Karpas-422 (cell line): ENCODE results near the gene NPEPL1. TPM values are rescaled to one million over a fixed set of nuclear protein-coding genes. Genes with fewer than 3 reads are reported as not detected.
"Not testable (repeated sequence)": the region's sequence is repeated elsewhere in the genome, so short reads cannot be mapped to it uniquely, and the experiment has no call there.

Experiments
- DNase-seq: peaks from one replicate; pipeline ENCODE4 v3.0.0-alpha.2; 2015
- H2AFZ ChIP-seq: fragments of 200-600 bp; sonication (generic); 2 replicates; pipeline ENCODE4 v1.6.1; 2014; ENCODE audit warnings: antibody characterized with exemption, low read length, mixed read lengths
- H3K27ac ChIP-seq: fragments of 200-600 bp; sonication (generic); 2 replicates; pipeline ENCODE4 v1.5.1; 2014; ENCODE audit warnings: mild to moderate bottlenecking, low read length, moderate library complexity
- H3K27me3 ChIP-seq: fragments of 200-600 bp; sonication (generic); 2 replicates; pipeline ENCODE4 v1.6.1; 2014; ENCODE audit warnings: low read length, mixed read lengths
- H3K36me3 ChIP-seq: fragments of 200-600 bp; sonication (generic); 2 replicates; pipeline ENCODE4 v1.6.1; 2014; ENCODE audit warnings: low read length, mixed read lengths; ENCODE audit not compliant: insufficient read depth
- H3K4me1 ChIP-seq: fragments of 200-600 bp; sonication (generic); 2 replicates; pipeline ENCODE4 v1.6.1; 2014; ENCODE audit warnings: mild to moderate bottlenecking, low read length, mixed read lengths
- H3K4me2 ChIP-seq: fragments of 200-600 bp; sonication (generic); 2 replicates; pipeline ENCODE4 v1.6.1; 2014; ENCODE audit warnings: low read length, low read depth, mild to moderate bottlenecking; ENCODE audit not compliant: poor library complexity, severe bottlenecking
- H3K4me3 ChIP-seq: fragments of 200-600 bp; sonication (generic); 2 replicates; pipeline ENCODE4 v1.5.1; 2014; ENCODE audit warnings: mild to moderate bottlenecking, antibody characterized with exemption, low read length, mixed read lengths
- H3K79me2 ChIP-seq: fragments of 200-600 bp; sonication (generic); 2 replicates; pipeline ENCODE4 v1.6.1; 2014; ENCODE audit warnings: mild to moderate bottlenecking, low read length, mixed read lengths
- H3K9ac ChIP-seq: fragments of 200-600 bp; sonication (generic); 2 replicates; pipeline ENCODE4 v1.6.0; 2014; ENCODE audit warnings: low read length
- H3K9me2 ChIP-seq: fragments of 200-600 bp; sonication (generic), shearing (Covaris generic); replicated peaks from 2 replicates; pipeline ENCODE4 v1.6.0; 2014; ENCODE audit warnings: mild to moderate bottlenecking, low read length, moderate library complexity; ENCODE audit not compliant: insufficient read depth
- H3K9me3 ChIP-seq: fragments of 300-700, 200-600 bp; sonication (generic); 2 replicates; pipeline ENCODE4 v1.6.1; 2014; ENCODE audit warnings: low read length, mixed read lengths
- H4K20me1 ChIP-seq: fragments of 200-600 bp; sonication (generic); 2 replicates; pipeline ENCODE4 v1.6.1; 2014; ENCODE audit warnings: mild to moderate bottlenecking, antibody characterized with exemption, low read length, low read depth; ENCODE audit not compliant: insufficient read depth
- total RNA-seq: library from RNA; depleted of rRNA; stranded (reverse); fragments of >200 nt; shearing (Covaris generic); gene quantifications from 2 replicates; pipeline ENCODE4 v1.2.3, GENCODE V29; 2014; ENCODE audit warnings: low replicate concordance

Gene NPEPL1
- total RNA-seq, 1 experiment from 2014 or later, result 16.8 TPM

GRCh38 chr20:58718729-58719128, 26.1 kb downstream of the NPEPL1 start:
- no peak overlapping the region for H3K27ac ChIP-seq
- no peak overlapping the region for H3K4me3 ChIP-seq
- H3K9me3 ChIP-seq, result no peaks in the 10 kb centered on the region
- no peak overlapping the region for H3K9ac ChIP-seq
- no peak overlapping the region for H3K4me2 ChIP-seq
- no peak overlapping the region for H2AFZ ChIP-seq
- no peaks in the 10 kb centered on the region for H3K79me2 ChIP-seq
- H3K4me1 ChIP-seq, result no peaks in the 10 kb centered on the region
- no peaks in the 10 kb centered on the region for H4K20me1 ChIP-seq
- no peaks in the 10 kb centered on the region for H3K27me3 ChIP-seq
- H3K9me2 ChIP-seq, result no peaks in the 10 kb centered on the region
- H3K36me3 ChIP-seq, result no peaks in the 10 kb centered on the region
- DNase-seq, result no peak

- H3K27ac ChIP-seq, result no peak overlapping the region
- H3K9ac ChIP-seq, result no peak overlapping the region
- no peaks in the 10 kb centered on the region for H3K36me3 ChIP-seq
- no peak overlapping the region for H2AFZ ChIP-seq
- H3K9me3 ChIP-seq, result no peaks in the 10 kb centered on the region
- H3K4me1 ChIP-seq, result no peaks in the 10 kb centered on the region
- H4K20me1 ChIP-seq, result no peaks in the 10 kb centered on the region
- no peaks in the 10 kb centered on the region for H3K79me2 ChIP-seq
- H3K27me3 ChIP-seq, result no peaks in the 10 kb centered on the region
- no peak overlapping the region for H3K4me2 ChIP-seq
- no peaks in the 10 kb centered on the region for H3K9me2 ChIP-seq
- no peak for DNase-seq
- H3K4me3 ChIP-seq, result no peak overlapping the region
Measured at GRCh38 chr20:58719258-58719657, 26.7 kb downstream of the NPEPL1 start.

DNA sequence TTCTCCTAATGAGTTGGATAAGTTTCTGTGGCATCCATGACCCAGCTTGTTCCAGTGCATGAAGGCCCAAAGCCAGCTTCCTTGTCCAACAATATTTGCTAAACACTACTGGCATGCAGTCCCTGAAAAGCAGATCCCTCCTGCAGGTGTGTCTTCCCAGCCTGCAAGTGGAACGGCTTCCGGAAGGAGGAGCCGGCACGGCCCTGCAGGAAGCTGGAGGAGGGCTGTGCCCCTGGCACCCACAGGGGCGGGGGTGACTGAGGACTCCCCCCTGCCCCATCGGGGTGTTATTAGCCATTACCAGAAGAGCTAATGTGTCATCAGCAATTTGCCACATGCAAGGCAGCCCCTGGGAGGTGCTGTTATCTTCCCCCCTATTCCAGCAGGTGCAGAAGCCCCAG, 27.4 kb downstream of the NPEPL1 start:
- Histone ChIP-seq H3K4me1 (no peaks in the 10 kb centered on the region), H3K27me3 (no peaks in the 10 kb centered on the region), H2AFZ (no peak overlapping the region), H3K4me3 (no peak overlapping the region), H3K79me2 (no peaks in the 10 kb centered on the region), H3K9ac (no peak overlapping the region), H3K9me2 (no peaks in the 10 kb centered on the region), H4K20me1 (no peaks in the 10 kb centered on the region), H3K9me3 (no peaks in the 10 kb centered on the region), H3K4me2 (no peak overlapping the region), H3K36me3 (no peaks in the 10 kb centered on the region), H3K27ac (no peak overlapping the region)
- DNase-seq, result no peak

DNA sequence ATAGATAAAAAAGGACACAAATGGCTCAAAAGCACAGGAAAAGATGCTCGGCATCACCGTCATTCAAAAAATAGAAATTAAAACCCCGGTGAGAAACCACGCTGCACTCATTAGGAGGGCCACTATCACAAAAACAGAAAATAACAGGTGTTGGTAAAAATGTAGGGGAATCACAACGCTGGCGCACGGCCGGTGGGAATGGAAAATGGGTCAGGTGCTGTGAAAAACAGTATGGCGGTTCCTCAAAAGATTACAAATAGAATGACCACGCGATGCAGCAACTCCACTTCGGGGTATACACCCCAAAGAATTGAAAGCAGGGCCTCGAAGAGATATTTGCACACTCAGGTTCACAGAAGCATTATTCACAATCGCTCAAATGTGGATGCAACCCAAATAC, 28.3 kb downstream of the NPEPL1 start:
- H3K4me2 ChIP-seq, result no peak overlapping the region
- H3K27ac ChIP-seq, result no peak overlapping the region
- no peak overlapping the region for H3K9ac ChIP-seq
- H4K20me1 ChIP-seq, result no peaks in the 10 kb centered on the region
- H3K4me3 ChIP-seq, result no peak overlapping the region
- H3K79me2 ChIP-seq, result no peaks in the 10 kb centered on the region
- no peak overlapping the region for H2AFZ ChIP-seq
- H3K9me2 ChIP-seq, result no peaks in the 10 kb centered on the region
- DNase-seq, result no peak
- H3K4me1 ChIP-seq, result no peaks in the 10 kb centered on the region
- no peaks in the 10 kb centered on the region for H3K36me3 ChIP-seq
- no peaks in the 10 kb centered on the region for H3K27me3 ChIP-seq
- H3K9me3 ChIP-seq, result no peaks in the 10 kb centered on the region

DNA sequence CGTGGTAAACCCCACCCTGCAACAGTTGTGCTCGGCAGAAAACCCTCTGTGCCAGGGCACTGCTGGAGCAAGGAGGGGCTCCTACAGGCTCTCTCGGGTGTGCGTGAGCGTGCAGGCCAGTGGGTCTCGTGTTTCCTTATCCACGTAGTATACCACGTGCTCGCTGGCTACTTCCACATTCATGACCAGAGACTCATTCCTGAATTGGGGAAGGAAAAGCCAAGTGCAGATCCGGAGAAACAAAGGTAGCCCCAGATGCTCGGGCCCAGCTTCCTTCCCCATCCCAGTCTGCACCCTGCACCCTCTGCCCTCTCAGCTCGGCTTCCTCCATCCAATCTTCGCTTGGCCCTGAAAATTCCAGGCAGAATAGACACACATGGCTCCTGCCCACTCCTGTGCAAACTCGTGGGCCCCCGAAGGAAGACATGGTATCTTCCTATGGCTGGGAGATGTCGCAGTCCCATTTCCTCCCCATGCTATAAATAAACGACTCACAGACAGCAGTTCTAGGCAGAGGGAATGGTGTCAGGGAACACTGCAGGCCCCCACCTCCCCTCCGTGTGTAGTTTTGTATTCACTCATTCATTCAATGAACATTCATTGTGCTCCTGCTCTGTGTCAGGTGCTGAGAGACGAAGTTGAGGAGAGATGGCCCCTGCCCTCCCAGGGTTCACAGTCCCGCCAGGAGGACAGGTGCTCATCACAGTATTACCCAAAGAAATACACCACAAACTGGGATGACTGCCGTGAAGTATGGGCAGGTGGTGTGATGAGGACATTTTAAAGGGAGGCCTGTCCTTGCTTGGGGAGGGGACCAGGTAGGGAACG, 29.6 kb downstream of the NPEPL1 start:
- no peak for DNase-seq
- Histone ChIP-seq H2AFZ (no peak overlapping the region), H3K79me2 (no peaks in the 10 kb centered on the region), H3K4me3 (no peak overlapping the region), H3K9ac (no peak overlapping the region), H3K4me2 (no peak overlapping the region), H3K27me3 (no peaks in the 10 kb centered on the region), H3K9me3 (no peaks in the 10 kb centered on the region), H3K27ac (no peak overlapping the region), H3K36me3 (no peaks in the 10 kb centered on the region), H3K9me2 (no peaks in the 10 kb centered on the region), H3K4me1 (no peaks in the 10 kb centered on the region), H4K20me1 (no peaks in the 10 kb centered on the region)

DNA sequence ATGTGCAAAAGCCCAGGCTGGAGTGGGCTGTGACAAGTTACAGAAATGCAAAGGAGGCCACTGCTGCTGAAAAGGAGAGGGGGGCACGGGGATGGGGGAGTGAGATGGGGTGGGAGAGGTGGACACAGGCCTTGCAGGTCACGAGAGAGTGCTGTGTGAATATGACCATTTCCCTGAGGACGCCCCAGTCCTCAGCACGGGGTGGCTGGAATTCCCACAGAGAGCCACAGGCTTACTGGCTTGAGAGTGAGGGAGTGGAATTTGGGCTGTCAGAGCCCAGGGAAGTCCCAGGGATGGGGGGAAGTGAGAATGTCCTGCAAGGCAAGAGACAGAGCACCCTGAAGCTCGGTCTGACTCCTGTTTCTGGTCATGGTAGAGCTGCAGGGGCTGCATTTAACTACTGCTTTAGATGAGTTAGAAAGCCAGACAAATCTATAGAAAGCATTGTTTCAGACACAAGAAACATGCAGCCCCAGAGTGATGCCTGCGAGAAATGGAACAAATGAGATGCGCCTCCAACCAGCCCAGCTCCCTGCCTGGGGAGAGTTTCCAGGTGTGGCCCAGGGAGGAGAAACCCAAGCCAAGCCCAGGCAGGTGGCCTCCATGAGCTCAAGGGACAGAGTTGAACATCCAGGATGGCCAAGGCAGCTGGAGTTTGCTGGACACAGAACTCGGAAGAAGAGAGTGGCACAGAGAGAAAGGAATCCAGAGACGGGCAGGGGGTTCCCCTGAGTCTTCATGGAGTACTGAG, 30.5 kb downstream of the NPEPL1 start:
- H2AFZ ChIP-seq, result no peak overlapping the region
- H3K4me2 ChIP-seq, result no peak overlapping the region
- H3K4me1 ChIP-seq, result no peaks in the 10 kb centered on the region
- no peaks in the 10 kb centered on the region for H4K20me1 ChIP-seq
- no peaks in the 10 kb centered on the region for H3K36me3 ChIP-seq
- H3K9ac ChIP-seq, result no peak overlapping the region
- H3K9me2 ChIP-seq, result no peaks in the 10 kb centered on the region
- DNase-seq, result no peak
- H3K79me2 ChIP-seq, result no peaks in the 10 kb centered on the region
- no peaks in the 10 kb centered on the region for H3K27me3 ChIP-seq
- H3K27ac ChIP-seq, result no peak overlapping the region
- no peaks in the 10 kb centered on the region for H3K9me3 ChIP-seq
- H3K4me3 ChIP-seq, result no peak overlapping the region

DNA sequence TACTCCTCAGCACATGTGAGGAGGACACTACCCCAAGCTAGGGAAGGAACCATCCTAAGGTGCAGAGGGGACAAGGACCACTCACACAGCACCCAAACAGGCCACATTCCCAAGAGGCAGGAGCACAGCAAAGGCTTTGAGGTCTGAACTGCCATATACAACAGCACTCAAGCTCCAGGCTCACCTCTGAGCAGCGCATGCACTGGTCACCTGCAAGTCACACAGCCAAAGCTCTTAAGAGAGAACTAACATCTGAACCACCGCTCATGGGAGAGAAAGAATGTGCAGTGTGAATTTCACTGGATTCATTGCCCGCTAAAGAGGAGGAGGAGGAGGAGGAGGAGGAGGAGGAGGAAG, 31.0 kb downstream of the NPEPL1 start:
- H2AFZ ChIP-seq, result no peak overlapping the region
- H3K79me2 ChIP-seq, result no peaks in the 10 kb centered on the region
- no peak overlapping the region for H3K9ac ChIP-seq
- H3K27ac ChIP-seq, result no peak overlapping the region
- H3K9me2 ChIP-seq, result no peaks in the 10 kb centered on the region
- H4K20me1 ChIP-seq, result no peaks in the 10 kb centered on the region
- DNase-seq, result no peak
- H3K4me3 ChIP-seq, result no peak overlapping the region
- H3K4me1 ChIP-seq, result no peaks in the 10 kb centered on the region
- H3K36me3 ChIP-seq, result no peaks in the 10 kb centered on the region
- no peaks in the 10 kb centered on the region for H3K27me3 ChIP-seq
- H3K9me3 ChIP-seq, result no peaks in the 10 kb centered on the region
- H3K4me2 ChIP-seq, result no peak overlapping the region

GRCh38 chr20:58726156-58726555, 33.6 kb downstream of the NPEPL1 start:
- H3K36me3 ChIP-seq, H3K9me2 ChIP-seq, H3K79me2 ChIP-seq, H3K4me3 ChIP-seq, H3K4me2 ChIP-seq, DNase-seq, H2AFZ ChIP-seq, H4K20me1 ChIP-seq, H3K27ac ChIP-seq, H3K9me3 ChIP-seq, H3K27me3 ChIP-seq, H3K4me1 ChIP-seq, H3K9ac ChIP-seq: not testable (repeated sequence)
